H9 (cell line): ENCODE results near the gene DAZAP2. TPM values are rescaled to one million over a fixed set of nuclear protein-coding genes. Genes with fewer than 3 reads are reported as not detected.

ENCODE experiments used
- DNase-seq: peaks from one replicate; pipeline ENCODE4 v3.0.0-alpha.2; 2017
- H2AFZ ChIP-seq: one replicate; pipeline ENCODE4 v1.6.1; 2013; ENCODE audit warnings: mild to moderate bottlenecking, low read length, control low read depth, moderate library complexity
- H2AK5ac ChIP-seq: 2 replicates; pipeline ENCODE4 v1.6.1; 2013; ENCODE audit warnings: low read length, control low read depth, mixed read lengths; ENCODE audit not compliant: insufficient read length
- H2BK120ac ChIP-seq: one replicate; pipeline ENCODE4 v1.6.1; 2013; ENCODE audit warnings: low read depth, mild to moderate bottlenecking, low read length, control low read depth, inconsistent platforms; ENCODE audit not compliant: poor library complexity, severe bottlenecking
- H2BK12ac ChIP-seq: 2 replicates; pipeline ENCODE4 v1.6.1; 2013; ENCODE audit warnings: low read length, control low read depth, mixed read lengths, low read depth; ENCODE audit not compliant: insufficient read length
- H2BK15ac ChIP-seq: 2 replicates; pipeline ENCODE4 v1.6.1; 2013; ENCODE audit warnings: low read depth, low read length, control low read depth
- H2BK20ac ChIP-seq: one replicate; pipeline ENCODE4 v1.6.1; 2013; ENCODE audit warnings: low read depth, mild to moderate bottlenecking, low read length, control low read depth, inconsistent platforms; ENCODE audit not compliant: poor library complexity, severe bottlenecking
- H2BK5ac ChIP-seq: 2 replicates; pipeline ENCODE4 v1.6.1; 2013; ENCODE audit warnings: low read length, control low read depth, mixed read lengths; ENCODE audit not compliant: insufficient read length
- H3K14ac ChIP-seq: 2 replicates; pipeline ENCODE4 v1.6.1; 2013; ENCODE audit warnings: low read length, control low read depth; ENCODE audit not compliant: insufficient read depth
- H3K18ac ChIP-seq: 2 replicates; pipeline ENCODE4 v1.6.1; 2013; ENCODE audit warnings: low read depth, mild to moderate bottlenecking, mixed read lengths, low read length, control low read depth; ENCODE audit not compliant: insufficient read length
- H3K23ac ChIP-seq: 2 replicates; pipeline ENCODE4 v1.6.1; 2013; ENCODE audit warnings: low read length, control low read depth, mixed read lengths, low read depth; ENCODE audit not compliant: insufficient read length
- H3K23me2 ChIP-seq: 2 replicates; pipeline ENCODE4 v1.6.1; 2013; ENCODE audit warnings: low read depth, mild to moderate bottlenecking, mixed read lengths, low read length, control low read depth; ENCODE audit not compliant: insufficient read length, poor library complexity, severe bottlenecking
- H3K27ac ChIP-seq: 2 replicates; pipeline ENCODE4 v1.5.1; 2013; ENCODE audit warnings: low read length, control low read depth, mixed read lengths, low read depth; ENCODE audit not compliant: insufficient read length
- H3K27me3 ChIP-seq: 2 replicates; pipeline ENCODE4 v1.6.1; 2013; ENCODE audit warnings: low read length, control low read depth, inconsistent platforms; ENCODE audit not compliant: insufficient read depth
- H3K4ac ChIP-seq: 2 replicates; pipeline ENCODE4 v1.6.1; 2013; ENCODE audit warnings: low read depth, mild to moderate bottlenecking, control low read depth, inconsistent platforms, low read length, moderate library complexity
- H3K4me1 ChIP-seq: 2 replicates; pipeline ENCODE4 v1.6.1; 2013; ENCODE audit warnings: low read length, control low read depth, inconsistent platforms; ENCODE audit not compliant: insufficient read depth
- H3K4me2 ChIP-seq: 2 replicates; pipeline ENCODE4 v1.6.1; 2013; ENCODE audit warnings: low read length, control low read depth, mixed read lengths; ENCODE audit not compliant: insufficient read length, insufficient read depth
- H3K56ac ChIP-seq: 2 replicates; pipeline ENCODE4 v1.6.1; 2013; ENCODE audit warnings: low read depth, mild to moderate bottlenecking, mixed read lengths, low read length, control low read depth; ENCODE audit not compliant: insufficient read length
- H3K79me1 ChIP-seq: 2 replicates; pipeline ENCODE4 v1.6.1; 2013; ENCODE audit warnings: low read depth, mild to moderate bottlenecking, moderate library complexity, low read length, control low read depth, inconsistent platforms; ENCODE audit not compliant: insufficient read depth, poor library complexity, severe bottlenecking
- H3K79me2 ChIP-seq: 2 replicates; pipeline ENCODE4 v1.6.1; 2013; ENCODE audit warnings: low read length, control low read depth, inconsistent platforms; ENCODE audit not compliant: insufficient read depth
- H3K9ac ChIP-seq: 2 replicates; pipeline ENCODE4 v1.6.1; 2013; ENCODE audit warnings: low read length, control low read depth, mixed read lengths; ENCODE audit not compliant: insufficient read length; ENCODE audit errors: extremely low read depth
- H3K9me3 ChIP-seq: one replicate; pipeline ENCODE4 v1.6.1; 2013; ENCODE audit warnings: low read depth, low read length, inconsistent platforms; ENCODE audit not compliant: control insufficient read depth
- H3T11ph ChIP-seq: one replicate; pipeline ENCODE4 v1.6.1; 2013; ENCODE audit warnings: mild to moderate bottlenecking, low read length, control low read depth, inconsistent platforms
- H4K20me1 ChIP-seq: one replicate; pipeline ENCODE4 v1.6.1; 2013; ENCODE audit not compliant: control insufficient read depth, insufficient read length, insufficient read depth
- H4K5ac ChIP-seq: 2 replicates; pipeline ENCODE4 v1.6.1; 2013; ENCODE audit warnings: low read depth, mild to moderate bottlenecking, mixed read lengths, low read length, control low read depth; ENCODE audit not compliant: insufficient read length
- H4K8ac ChIP-seq: replicated peaks from 2 replicates; pipeline ENCODE4 v1.6.1; 2013; ENCODE audit warnings: low read length, control low read depth, mixed read lengths, low read depth; ENCODE audit not compliant: insufficient read length
- H4K91ac ChIP-seq: 2 replicates; pipeline ENCODE4 v1.6.1; 2013; ENCODE audit warnings: low read depth, mild to moderate bottlenecking, moderate library complexity, mixed read lengths, low read length, control low read depth; ENCODE audit not compliant: insufficient read length
- H3K27ac Mint-ChIP-seq, 3 experiments: 2 replicates in 2 of 3; 3 replicates in 1 of 3; pipeline ENCODE4 v1.8.0; 2020 to 2021; ENCODE audit warnings: mixed read lengths in 3 of 3, mild to moderate bottlenecking in 1 of 3, moderate library complexity in 1 of 3
- H3K27me3 Mint-ChIP-seq: 2 replicates; pipeline ENCODE4 v1.8.0; 2021; ENCODE audit warnings: low read depth, mild to moderate bottlenecking, moderate library complexity, mixed read lengths
- H3K36me3 Mint-ChIP-seq, 3 experiments: 2 replicates in 2 of 3; 3 replicates in 1 of 3; pipeline ENCODE4 v1.8.0; 2020 to 2021; ENCODE audit warnings: low read depth in 3 of 3, mixed read lengths in 3 of 3; ENCODE audit not compliant: insufficient read depth in 1 of 3
- H3K4me1 Mint-ChIP-seq, 2 experiments: 2 replicates each; pipeline ENCODE4 v1.8.0; 2020; ENCODE audit warnings: mixed read lengths in 2 of 2
- H3K4me3 Mint-ChIP-seq, 2 experiments: 2 replicates in 1 of 2; 3 replicates in 1 of 2; pipeline ENCODE4 v1.8.0; 2020 to 2021; ENCODE audit warnings: mild to moderate bottlenecking in 2 of 2, mixed read lengths in 2 of 2, moderate library complexity in 1 of 2
- H3K9me3 Mint-ChIP-seq, 2 experiments: 2 replicates in 1 of 2; 3 replicates in 1 of 2; pipeline ENCODE4 v1.8.0; 2020; ENCODE audit warnings: mild to moderate bottlenecking in 2 of 2, mixed read lengths in 2 of 2, moderate library complexity in 1 of 2
- CTCF ChIP-seq: fragments of 200-600 bp; sonication (generic); conservative IDR thresholded peaks from 3 replicates; pipeline ENCODE4 v1.8.0; 2021; ENCODE audit warnings: antibody characterized with exemption, mild to moderate bottlenecking
- total RNA-seq: library from RNA; stranded (reverse); gene quantifications from 2 replicates; pipeline ENCODE4 v1.2.1, GENCODE V29; 2021

The DAZAP2 gene
- total RNA-seq, 1 experiment from 2014 or later = 23.6 TPM

DNA sequence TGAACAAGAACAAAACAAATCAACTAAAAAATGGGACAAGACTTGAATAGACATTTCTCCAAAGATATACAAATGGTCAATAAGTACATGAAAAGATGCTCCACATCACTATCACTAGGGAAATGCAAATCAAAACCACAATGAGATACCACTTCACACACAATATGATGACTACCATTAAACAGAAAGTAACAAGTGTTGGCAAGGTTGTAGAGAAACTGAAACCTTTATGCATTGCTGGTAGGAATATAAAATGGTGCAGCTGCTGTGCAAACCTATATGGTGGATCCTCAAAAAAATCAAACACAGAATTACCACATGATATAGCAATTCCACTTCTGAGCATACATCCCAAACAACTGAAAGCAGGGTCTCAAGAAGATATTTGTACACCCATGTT is 26.4 kb downstream of the DAZAP2 start:
- H2AFZ ChIP-seq = no peak overlapping the region
- H4K91ac ChIP-seq = no peak overlapping the region
- no peak overlapping the region for H4K8ac ChIP-seq
- H2AK5ac ChIP-seq = no peak overlapping the region
- H3K9me3 ChIP-seq = no peaks in the 10 kb centered on the region
- no peak overlapping the region for H2BK15ac ChIP-seq
- H3K9ac ChIP-seq = no peak overlapping the region
- H3K4ac ChIP-seq = no peak overlapping the region
- no peak overlapping the region for H3K56ac ChIP-seq
- no peaks in the 10 kb centered on the region for H3K9me3 Mint-ChIP-seq
- no peak overlapping the region for H2BK5ac ChIP-seq
- H3K27ac Mint-ChIP-seq = no peak overlapping the region
- no peak overlapping the region for H2BK20ac ChIP-seq
- peaks cover 9% of the 10 kb centered on the region for H3K27me3 Mint-ChIP-seq
- no peaks in the 10 kb centered on the region for H3K27me3 ChIP-seq
- no peaks in the 10 kb centered on the region for H3K79me2 ChIP-seq
- H2BK12ac ChIP-seq = no peak overlapping the region
- H2BK120ac ChIP-seq = no peak overlapping the region
- no peaks in the 10 kb centered on the region for H3K79me1 ChIP-seq
- H3K14ac ChIP-seq = no peak overlapping the region
- H3K23me2 ChIP-seq = no peaks in the 10 kb centered on the region
- H3K4me2 ChIP-seq = no peak overlapping the region
- H3K4me1 ChIP-seq = peaks cover 2% of the 10 kb centered on the region; the same call in 1 of the 2 replicates
- no peaks in the 10 kb centered on the region; a peak in 3 of 7 replicates for H3K36me3 Mint-ChIP-seq
- DNase-seq = no peak
- no peak overlapping the region for H3K18ac ChIP-seq
- no peak overlapping the region for H4K5ac ChIP-seq
- H3K4me1 Mint-ChIP-seq = peaks cover 22 to 28% of the 10 kb centered on the region in 2 experiments
- TF ChIP-seq CTCF = no peak
- H4K20me1 ChIP-seq = no peaks in the 10 kb centered on the region
- H3K27ac ChIP-seq = no peak overlapping the region
- no peak overlapping the region for H3K23ac ChIP-seq
- H3K4me3 Mint-ChIP-seq = no peak overlapping the region
- H3T11ph ChIP-seq = no peak overlapping the region
